ENCODE results near the gene IDUA. TPM values are rescaled to one million over a fixed set of nuclear protein-coding genes. Genes with fewer than 3 reads are reported as not detected.

The IDUA gene
- total RNA-seq, 4 donors from 2014 or later, result 40.4 to 114 (median 71.4) TPM

GRCh38 chr4:1017706-1018105, 30.9 kb downstream of the IDUA start:
- Histone ChIP-seq H3K27me3 (no peaks in the 10 kb centered on the region), H3K36me3 (no peaks in the 10 kb centered on the region), H3K27ac (no peak overlapping the region), H3K9me3 (no peaks in the 10 kb centered on the region), H3K4me3 (no peak overlapping the region), H3K4me1 (peaks cover 0 to 14% (median 10%) of the 10 kb centered on the region in 4 donors)
- TF ChIP-seq POLR2A (IDR thresholded peaks at IDR 0.05) (no peak), CTCF (IDR thresholded peaks at IDR 0.05) (no peak)
- no peak for DNase-seq

- TF ChIP-seq POLR2A (IDR thresholded peaks at IDR 0.05), result no peak
- no peak for TF ChIP-seq CTCF (IDR thresholded peaks at IDR 0.05)
Observed at GRCh38 chr4:1018147-1019020, 31.5 kb downstream of the IDUA start.

GRCh38 chr4:1019320-1019719, 32.5 kb downstream of the IDUA start:
- H3K4me1 ChIP-seq, result peaks cover 0 to 15% (median 10%) of the 10 kb centered on the region in 4 donors
- no peak for TF ChIP-seq CTCF (IDR thresholded peaks at IDR 0.05)
- TF ChIP-seq POLR2A (IDR thresholded peaks at IDR 0.05), result no peak
- no peak for DNase-seq
- peaks cover 0 to 3% (median 0%) of the 10 kb centered on the region in 3 donors for H3K36me3 ChIP-seq
- no peaks in the 10 kb centered on the region for H3K27me3 ChIP-seq
- no peaks in the 10 kb centered on the region for H3K9me3 ChIP-seq
- H3K27ac ChIP-seq, result no peak overlapping the region
- H3K4me3 ChIP-seq, result no peak overlapping the region

More at GRCh38 chr4:1018147-1019020, 31.5 kb downstream of the IDUA start:
- Histone ChIP-seq H3K36me3 (no peaks in the 10 kb centered on the region), H3K27ac (no peak overlapping the region), H3K4me3 (no peak overlapping the region), H3K4me1 (peaks cover 0 to 15% (median 10%) of the 10 kb centered on the region in 4 donors), H3K9me3 (no peaks in the 10 kb centered on the region), H3K27me3 (no peaks in the 10 kb centered on the region)
- no peak for DNase-seq

DNA sequence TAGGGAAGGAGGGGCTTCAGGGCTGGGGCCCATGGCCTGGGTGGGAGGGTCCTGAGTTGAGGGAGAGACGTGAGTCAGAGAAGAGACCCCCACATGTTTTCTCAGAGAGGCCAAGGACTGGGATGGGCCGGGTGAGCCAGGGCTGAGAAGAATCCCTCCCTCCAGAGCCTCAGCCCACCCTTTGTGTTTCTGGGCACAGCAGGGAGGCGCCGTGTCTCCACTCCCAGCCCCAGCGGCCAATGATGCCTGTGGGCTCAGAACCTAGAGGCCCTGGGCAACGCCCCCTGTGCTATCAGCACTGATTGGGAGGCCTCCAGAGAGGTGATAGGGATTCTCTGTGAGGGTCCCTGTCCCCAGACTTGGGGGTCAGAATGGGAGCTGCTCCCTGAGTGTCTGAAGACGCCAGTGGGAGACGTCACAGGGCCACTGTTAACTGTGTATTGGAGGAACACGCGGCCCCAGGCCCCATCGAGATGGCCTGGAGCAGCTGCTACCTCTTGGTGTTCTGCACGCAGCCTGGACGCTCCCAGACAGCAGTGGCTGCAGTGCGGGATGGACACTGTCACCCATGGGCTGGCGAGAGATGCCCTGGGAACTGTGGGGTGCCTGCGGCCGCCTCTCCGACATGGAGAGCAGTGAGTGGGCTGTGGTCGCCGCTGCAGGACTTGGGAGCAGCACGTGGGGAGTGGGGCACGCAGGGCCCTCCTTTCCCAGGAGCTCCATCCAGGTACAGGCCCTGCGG, 33.1 kb downstream of the IDUA start:
- TF ChIP-seq CTCF (IDR thresholded peaks at IDR 0.05) (no peak), POLR2A (IDR thresholded peaks at IDR 0.05) (no peak)
- Histone ChIP-seq H3K27ac (no peak overlapping the region), H3K9me3 (no peaks in the 10 kb centered on the region), H3K4me3 (no peak overlapping the region), H3K27me3 (no peaks in the 10 kb centered on the region), H3K36me3 (peaks cover 0 to 9% (median 0%) of the 10 kb centered on the region in 3 donors), H3K4me1 (peaks cover 0 to 15% (median 10%) of the 10 kb centered on the region in 4 donors)
- no peak for DNase-seq

GRCh38 chr4:1021386-1022050, 34.7 kb downstream of the IDUA start:
- peak in 2 of 3 donors; percentile 71 to 80 for DNase-seq
- Histone ChIP-seq H3K4me1 (peaks cover 0 to 15% (median 10%) of the 10 kb centered on the region in 4 donors), H3K36me3 (peaks cover 0 to 10% (median 0%) of the 10 kb centered on the region in 3 donors), H3K4me3 (peak overlapping the region in 1 of 4 donors; percentile 15), H3K27ac (peak overlapping the region in 1 of 4 donors; percentile 67), H3K27me3 (no peaks in the 10 kb centered on the region), H3K9me3 (no peaks in the 10 kb centered on the region)
- TF ChIP-seq POLR2A (IDR thresholded peaks at IDR 0.05) (no peak), CTCF (IDR thresholded peaks at IDR 0.05) (no peak)

Measured in Peyer's patch (tissue), 4 donors.